IPS-NIHi11 (cell line): ENCODE results near the gene UCHL3.

ENCODE experiments used
- DNase-seq: peaks from one replicate; pipeline ENCODE4 v3.0.0; 2012; ENCODE audit warnings: mixed read lengths, low spot score

The UCHL3 gene

DNA sequence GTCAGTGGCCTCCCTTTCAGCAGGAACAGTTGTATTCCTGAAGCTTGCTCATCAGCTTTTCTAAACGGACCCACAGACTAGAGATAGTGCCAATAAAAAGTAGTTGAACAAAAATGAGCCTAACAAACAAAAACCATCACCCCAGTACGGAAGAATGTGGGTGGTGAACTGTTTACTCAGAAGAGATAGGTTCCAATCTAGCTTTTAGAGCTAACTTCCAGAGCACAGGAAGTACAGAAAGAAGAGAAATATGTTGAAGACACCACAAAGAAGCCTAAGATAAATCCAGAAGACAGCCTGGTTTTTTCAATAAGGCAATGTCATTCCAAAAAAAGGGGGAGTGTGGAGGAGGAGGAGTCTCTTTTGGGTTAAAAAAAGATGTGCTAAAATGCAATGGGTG, 83.7 kb downstream of the UCHL3 start:
- DNase-seq: no peak

DNA sequence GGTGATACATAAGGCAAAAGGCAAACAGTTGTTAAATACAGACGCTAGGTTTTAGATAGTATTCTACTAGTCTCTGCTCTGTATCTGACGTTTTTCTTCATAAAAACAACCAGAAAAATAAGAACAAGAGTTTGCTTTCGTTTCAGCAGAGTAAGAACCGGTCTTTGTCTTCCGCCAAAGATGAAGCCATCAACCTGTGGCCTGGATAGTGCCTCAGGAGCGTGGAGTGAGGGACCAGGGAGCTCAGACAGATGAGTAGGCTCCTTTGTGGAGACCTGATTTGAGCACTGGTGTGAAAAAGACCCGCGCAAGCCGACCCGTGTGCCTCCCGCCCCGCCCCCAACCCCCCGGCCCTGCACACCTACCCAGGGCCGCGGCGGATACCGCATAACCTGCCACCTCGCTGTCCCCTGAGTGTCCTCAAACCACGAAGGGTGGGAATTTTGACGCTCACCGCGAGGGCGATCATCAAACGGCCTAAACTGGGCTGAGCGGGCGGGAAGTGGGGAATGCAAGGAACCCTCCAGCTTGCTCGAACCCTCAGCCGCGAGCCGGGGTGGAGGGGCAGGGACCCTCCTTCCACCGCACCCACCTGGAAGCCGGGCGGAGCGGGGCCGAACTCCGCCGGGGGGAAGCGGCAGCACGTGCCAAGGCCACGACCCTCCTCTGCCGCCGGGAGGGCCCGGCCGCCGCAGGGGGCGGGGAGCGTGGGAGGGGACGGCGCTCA, 85.7 kb downstream of the UCHL3 start:
- no peak for DNase-seq

DNA sequence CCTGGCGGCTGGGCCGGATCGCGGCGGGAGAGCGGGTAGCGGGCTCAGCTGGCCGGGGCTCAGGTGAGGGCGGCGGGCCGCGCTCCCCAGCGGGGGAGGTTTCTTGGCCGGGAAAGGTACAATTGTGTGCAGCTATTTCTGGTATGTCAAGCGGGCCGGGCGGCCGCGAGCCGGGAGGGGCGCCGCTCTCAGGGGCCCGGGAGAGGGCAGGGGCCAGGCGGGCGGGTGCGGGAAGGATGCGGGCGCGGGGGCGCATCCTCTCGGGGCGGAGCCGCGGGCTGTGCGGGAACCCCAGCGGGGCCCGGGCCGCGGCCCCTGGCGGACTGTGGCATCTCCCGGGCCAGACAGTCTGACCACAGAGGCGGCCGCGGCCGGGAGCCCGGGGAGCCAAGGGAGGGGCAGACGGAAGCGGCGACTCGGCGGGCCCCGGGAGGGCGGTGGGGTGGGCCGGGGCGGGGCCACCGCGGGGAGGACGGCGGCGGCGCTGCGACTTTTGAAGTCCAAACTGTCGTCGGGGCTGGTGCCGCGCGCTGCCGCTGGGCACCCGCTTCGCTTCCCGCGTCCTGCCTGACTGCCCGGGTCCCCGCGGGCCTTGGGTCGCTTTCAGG, 86.3 kb downstream of the UCHL3 start, which contains the start of gene LMO7:
TSS of gene LMO7 (plus strand) at position 503 of the 608 bp plus-strand sequence. CDS start 328 bp downstream, outside the sequence.
- peak; percentile 84 for DNase-seq

- DNase-seq: peak; percentile 61
Measured at GRCh38 chr13:75636436-75637180, 87.0 kb downstream of the UCHL3 start.

DNA sequence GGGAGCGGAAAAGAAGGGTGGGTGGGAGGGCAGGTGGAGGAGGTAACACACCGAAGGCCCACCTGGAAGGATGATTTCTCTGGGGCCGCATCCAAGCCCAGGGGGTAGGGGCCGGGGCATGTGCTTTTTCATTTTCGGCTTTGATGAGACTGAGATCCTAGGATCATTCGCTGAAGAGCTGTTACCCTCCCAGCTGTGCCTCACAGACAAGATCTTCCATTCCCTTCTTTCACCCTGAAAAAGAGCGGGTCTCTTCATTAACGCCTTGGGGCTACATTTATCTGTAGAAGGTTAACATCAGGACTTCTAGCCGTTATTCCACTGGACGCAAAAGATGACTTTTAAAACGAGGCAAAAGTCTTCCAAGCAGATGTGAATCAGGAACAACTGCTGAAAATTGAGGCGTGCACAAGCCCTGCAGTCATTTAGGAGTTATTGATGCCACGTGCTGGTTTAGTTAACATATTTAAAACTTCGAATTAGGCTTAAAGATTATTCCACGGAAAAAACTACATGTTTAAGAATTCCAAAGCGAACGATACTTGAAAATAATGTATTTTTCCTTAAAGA, 87.7 kb downstream of the UCHL3 start:
- DNase-seq: peak; percentile 60

- DNase-seq: no peak
Measured at GRCh38 chr13:75639454-75639853, 89.9 kb downstream of the UCHL3 start.

GRCh38 chr13:75641026-75641425, 91.4 kb downstream of the UCHL3 start:
- DNase-seq: no peak

GRCh38 chr13:75643182-75643581, 93.6 kb downstream of the UCHL3 start:
- no peak for DNase-seq

DNA sequence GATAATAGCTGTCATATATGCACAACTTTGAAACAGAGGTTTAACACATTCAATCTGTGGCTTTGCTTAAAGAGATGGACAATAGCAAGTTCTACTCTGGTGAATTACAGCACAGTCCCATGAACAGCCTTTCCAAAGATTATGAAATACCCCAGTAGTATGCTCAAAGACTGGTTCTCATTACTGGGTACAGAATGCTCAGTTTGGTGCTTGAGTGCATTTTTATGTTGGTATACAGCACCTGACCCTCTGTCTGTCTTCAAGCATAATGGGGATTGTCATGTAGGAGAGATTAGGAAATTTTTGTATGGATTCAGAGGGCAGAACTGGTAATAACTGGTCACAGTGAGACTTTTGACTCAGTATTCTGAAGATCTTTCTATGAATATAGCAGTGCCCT, 94.1 kb downstream of the UCHL3 start:
- no peak for DNase-seq

- DNase-seq: no peak
Measured at GRCh38 chr13:75645141-75645540, 95.5 kb downstream of the UCHL3 start.

DNA sequence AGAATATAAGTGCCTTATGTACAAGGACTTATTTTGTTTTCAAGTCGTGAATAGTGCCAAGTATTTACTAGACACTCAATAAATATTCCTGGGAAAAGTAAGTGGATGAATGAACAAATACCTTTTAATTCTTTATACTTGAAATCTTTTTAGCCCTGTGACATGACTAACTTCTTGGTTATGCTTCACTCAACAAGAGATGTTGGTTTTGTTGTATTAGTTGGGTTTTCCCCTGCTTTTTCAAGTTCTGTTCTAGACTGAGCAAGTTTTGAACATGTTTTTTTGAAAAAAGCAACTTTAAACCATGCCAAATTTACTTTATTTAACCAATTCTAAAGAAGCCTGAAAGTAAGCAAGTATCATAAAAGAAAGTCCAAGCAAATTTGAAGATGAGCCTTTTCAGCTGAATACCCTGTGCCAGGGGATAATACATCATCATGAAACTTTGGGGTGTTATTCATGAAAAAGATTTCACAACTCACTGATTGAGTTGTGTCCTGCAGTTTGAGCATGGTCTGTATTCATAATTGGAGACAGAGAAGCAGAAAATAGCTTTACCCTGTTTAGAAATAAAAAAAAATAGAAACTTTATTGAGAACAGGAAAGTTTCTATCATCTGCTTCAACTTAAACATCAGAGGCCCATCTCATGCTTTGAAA, 97.7 kb downstream of the UCHL3 start:
- no peak for DNase-seq

DNA sequence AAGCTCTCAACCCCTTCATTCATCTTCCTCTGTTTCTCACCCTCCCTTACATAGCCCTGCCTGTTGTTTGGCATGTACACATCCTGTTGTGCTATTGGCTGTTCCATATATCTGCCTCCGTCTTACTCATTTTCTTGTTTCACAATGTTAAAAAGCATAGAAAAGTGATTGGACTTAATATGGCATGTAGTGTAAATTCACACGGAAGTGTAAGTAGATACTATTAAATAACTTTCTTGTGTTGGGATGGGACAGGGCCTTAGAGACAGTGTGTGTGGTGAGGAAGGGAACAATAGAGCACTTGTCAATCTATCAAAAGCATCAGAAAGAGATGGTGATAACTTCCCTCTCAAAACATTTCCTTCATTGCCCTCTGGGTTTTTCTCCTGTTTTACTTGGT, 98.9 kb downstream of the UCHL3 start:
- DNase-seq: no peak

GRCh38 chr13:75651013-75651412, 101.4 kb downstream of the UCHL3 start:
- no peak for DNase-seq

DNA sequence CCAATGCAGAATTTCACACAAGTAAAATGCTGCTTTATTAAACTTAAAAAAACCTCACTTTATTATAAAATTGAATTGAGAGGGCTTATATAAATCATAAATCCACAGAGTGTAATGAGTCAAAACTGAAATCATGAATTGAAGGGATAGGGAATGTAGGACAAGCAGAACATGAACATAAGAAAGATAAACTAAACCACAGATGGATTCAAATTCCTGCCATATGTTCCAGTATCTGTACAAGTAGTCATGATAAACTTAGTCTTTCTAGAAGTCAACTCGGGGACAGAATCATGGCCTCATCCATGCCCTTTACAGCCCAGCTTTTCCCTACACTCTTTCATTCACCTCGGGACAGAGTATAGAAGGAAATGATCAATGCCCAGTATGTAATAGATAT, 103.1 kb downstream of the UCHL3 start:
- no peak for DNase-seq
